ENCODE data around the gene MACROD1.

Gene MACROD1

GRCh38 chr11:64013141-64013896 lies 152.6 kb downstream of the MACROD1 start:
- DNase-seq (ENCODE audit: low read depth) = no peak

- no peak for DNase-seq (ENCODE audit: low read depth)
Measured at GRCh38 chr11:64011371-64011770, 154.5 kb downstream of the MACROD1 start.

- DNase-seq (ENCODE audit: low read depth) = no peak
Measured at GRCh38 chr11:64010783-64011182, 155.1 kb downstream of the MACROD1 start.

- no peak for DNase-seq (ENCODE audit: low read depth)
Measured at GRCh38 chr11:64009710-64010109, 156.2 kb downstream of the MACROD1 start.

- DNase-seq (ENCODE audit: low read depth) = no peak
Measured at GRCh38 chr11:64008914-64009633, 156.8 kb downstream of the MACROD1 start.

- DNase-seq (ENCODE audit: low read depth) = no peak
Measured at GRCh38 chr11:64008283-64008913, 157.5 kb downstream of the MACROD1 start.

- DNase-seq (ENCODE audit: low read depth) = peak; percentile 58
Measured at GRCh38 chr11:64007629-64008282, 158.2 kb downstream of the MACROD1 start.

GRCh38 chr11:64007160-64007628 lies 158.7 kb downstream of the MACROD1 start:
- DNase-seq (ENCODE audit: low read depth) = no peak

GRCh38 chr11:64006398-64006797 lies 159.5 kb downstream of the MACROD1 start:
- no peak for DNase-seq (ENCODE audit: low read depth)

GRCh38 chr11:64005691-64006090 lies 160.2 kb downstream of the MACROD1 start:
- no peak for DNase-seq (ENCODE audit: low read depth)

GRCh38 chr11:64004590-64004984 lies 161.3 kb downstream of the MACROD1 start:
- no peak for DNase-seq (ENCODE audit: low read depth)

- DNase-seq (ENCODE audit: low read depth) = no peak
Measured at GRCh38 chr11:64003807-64004589, 161.9 kb downstream of the MACROD1 start.

GRCh38 chr11:64001484-64002420 lies 164.2 kb downstream of the MACROD1 start:
- DNase-seq (ENCODE audit: low read depth) = no peak

- no peak for DNase-seq (ENCODE audit: low read depth)
Measured at GRCh38 chr11:64000740-64001483, 165.0 kb downstream of the MACROD1 start.

- DNase-seq (ENCODE audit: low read depth) = no peak
Measured at GRCh38 chr11:64000026-64000739, 165.7 kb downstream of the MACROD1 start.

- no peak for DNase-seq (ENCODE audit: low read depth)
Measured at GRCh38 chr11:63999349-64000025, 166.4 kb downstream of the MACROD1 start.

GRCh38 chr11:63998558-63999348 lies 167.2 kb downstream of the MACROD1 start:
- DNase-seq (ENCODE audit: low read depth) = no peak

All from CMK (cell line).